K562 (cell line): ENCODE data around the gene STK4. TPM values are rescaled to one million over a fixed set of nuclear protein-coding genes. Genes with fewer than 3 reads are reported as not detected.
A peak's percentile ranks its signal among the peaks of the same experiment; 100 is the strongest.

Experiments used
- ATF7 ChIP-seq: fragments of 450-650 bp; IDR thresholded peaks from 2 replicates; pipeline ENCODE4 v1.7.1; 2014; ENCODE audit warnings: mild to moderate bottlenecking, moderate library complexity
- CBFA2T3 ChIP-seq: fragments of 450-650 bp; IDR thresholded peaks from 2 replicates; pipeline ENCODE4 v1.6.1; 2017
- CBX3 ChIP-seq, 2 experiments: IDR thresholded peaks; 1 replicate in 1 of 2; 2 replicates in 1 of 2; pipeline ENCODE4 v1.6.1; 2012; ENCODE audit warnings: inconsistent platforms in 2 of 2, low read length in 2 of 2, borderline replicate concordance in 1 of 2, control low read depth in 1 of 2
- ID3 ChIP-seq, 2 experiments: fragments of 250-450 bp in 1 of 2; fragments of 450-650 bp in 1 of 2; sonication (Bioruptor Pico) in 1 of 2; IDR thresholded peaks; 2 replicates each; pipeline versions ENCODE4 v1.6.1 to v1.8.0; 2016 to 2021; ENCODE audit warnings: mild to moderate bottlenecking in 2 of 2, moderate library complexity in 2 of 2, missing compliant biosample characterization in 1 of 2, missing genetic modification characterization in 1 of 2
- JUND ChIP-seq, 2 experiments: IDR thresholded peaks; 2 replicates in 1 of 2; 3 replicates in 1 of 2; pipeline ENCODE4 v1.6.1; 2011; ENCODE audit warnings: borderline replicate concordance in 2 of 2, low read depth in 2 of 2, low read length in 2 of 2, improper control_type of control experiment in 1 of 2, missing biosample characterization in 1 of 2, missing genetic modification characterization in 1 of 2, missing genetic modification reagents in 1 of 2
- RCOR1 ChIP-seq, 2 experiments: IDR thresholded peaks; 2 replicates each; pipeline ENCODE4 v1.6.1; 2012; ENCODE audit warnings: low read depth in 2 of 2, low read length in 2 of 2, borderline replicate concordance in 1 of 2, improper control_type of control experiment in 1 of 2
- SMARCE1 ChIP-seq: fragments of 450-650 bp; IDR thresholded peaks from 2 replicates; pipeline ENCODE4 v1.7.1; 2016; ENCODE audit warnings: mild to moderate bottlenecking
- SMC3 ChIP-seq: conservative IDR thresholded peaks from 2 replicates; pipeline ENCODE4 v1.6.1; 2011; ENCODE audit warnings: low read depth, low read length, improper control_type of control experiment; ENCODE audit not compliant: insufficient read depth
- TAL1 ChIP-seq: fragments of 450-650 bp; IDR thresholded peaks from 2 replicates; pipeline ENCODE4 v1.6.1; 2016; ENCODE audit warnings: mild to moderate bottlenecking
- ZNF280B ChIP-seq: fragments of 250-450 bp; sonication (Bioruptor Pico); IDR thresholded peaks from 2 replicates; pipeline ENCODE4 v1.5.1; 2021; ENCODE audit warnings: mild to moderate bottlenecking
- ZNF311 ChIP-seq: fragments of 250-450 bp; sonication (Bioruptor Pico); IDR thresholded peaks from 2 replicates; pipeline ENCODE4 v1.4.0; 2020; ENCODE audit warnings: mild to moderate bottlenecking, moderate library complexity
- ZNF318 ChIP-seq, 2 experiments: fragments of 450-650 bp; IDR thresholded peaks; 2 replicates each; pipeline ENCODE4 v1.6.1; 2016; ENCODE audit warnings: mild to moderate bottlenecking in 2 of 2, borderline replicate concordance in 1 of 2, low read depth in 1 of 2, moderate library complexity in 1 of 2
- polyA plus RNA-seq, 8 experiments: library from polyadenylated mRNA; depleted of rRNA in 4 of 8; stranded (reverse) in 5 of 8; unstranded in 3 of 8; fragments of >200 nt; fragmentation: Nextera tagmentation in 2 of 8; fragmentation: Illumina TruSeq in 1 of 8; extraction: Ambion mirVana in 2 of 8; extraction: Trizol in 1 of 8; gene quantifications; 2 replicates each; pipeline versions ENCODE4 v1.2.1 to v1.2.3, GENCODE V29; 2011 to 2014; ENCODE audit warnings: inconsistent platforms in 1 of 8, missing spikeins in 1 of 8
- total RNA-seq, 7 experiments: library from RNA; depleted of rRNA in 6 of 7; stranded (reverse); fragments of >200 nt in 6 of 7; fragmentation: Illumina TruSeq in 2 of 7; extraction: Trizol in 2 of 7; gene quantifications; 2 replicates each; pipeline versions ENCODE4 v1.2.1 to v1.2.3, GENCODE V29; 2011 to 2021; ENCODE audit warnings: low replicate concordance in 1 of 7

Gene STK4
- total and polyA plus RNA-seq, 9 of the 15 experiments (the other 6 are each of a cell fraction or from before 2014, with no cell fraction given) = 11.9 to 30.6 (median 22.2) TPM

- TF ChIP-seq ZNF318 (IDR thresholded peaks at IDR 0.05; ENCODE audit: borderline replicate concordance in 1 of 2, low read depth in 1 of 2) = no peak
- TF ChIP-seq ZNF311 (CRISPR knock-in tag) = no peak
- TF ChIP-seq CBX3 (IDR thresholded peaks at IDR 0.05; ENCODE audit: borderline replicate concordance in 1 of 2, low read length in 2 of 2) = no peak
- TF ChIP-seq ID3 (CRISPR knock-in tag; IDR thresholded peaks at IDR 0.05) = no peak
- TF ChIP-seq ID3 (tag; IDR thresholded peaks at IDR 0.05) = no peak
- peak; percentile 48; the same call in 1 of the 2 replicates for TF ChIP-seq SMARCE1
- peak; percentile 31 to 92; a peak in 3 of 4 replicates for TF ChIP-seq RCOR1 (IDR thresholded peaks at IDR 0.05; ENCODE audit: borderline replicate concordance in 1 of 2, low read depth in 2 of 2, low read length in 2 of 2)
- peak; percentile 63 for TF ChIP-seq TAL1
- TF ChIP-seq CBFA2T3 = peak; percentile 65; the same call in 1 of the 2 replicates
- peak; percentile 61; the same call in 1 of the 2 replicates for TF ChIP-seq JUND (IDR thresholded peaks at IDR 0.05; ENCODE audit: borderline replicate concordance, low read depth, low read length)
- TF ChIP-seq JUND (tag; IDR thresholded peaks at IDR 0.05; ENCODE audit: borderline replicate concordance, low read depth, low read length) = peak; percentile 40; the same call in 1 of the 3 replicates
- no peak for TF ChIP-seq ZNF280B (CRISPR knock-in tag)
- TF ChIP-seq SMC3 = no peak
- peak; percentile 25; the same call in 1 of the 2 replicates for TF ChIP-seq ATF7
Observed at GRCh38 chr20:45069261-45069660, 102.9 kb downstream of the STK4 start (continued).
